DOHH2 (cell line): ENCODE results near the gene TAGLN2.

Source experiments
- CTCF ChIP-seq: fragments of 200-600 bp; sonication (generic); IDR thresholded peaks from one replicate; pipeline ENCODE4 v1.5.1; 2014; ENCODE audit warnings: antibody characterized with exemption, mild to moderate bottlenecking, low read depth, low read length; ENCODE audit not compliant: poor library complexity, severe bottlenecking
- EZH2phosphoT487 ChIP-seq: fragments of 200-600 bp; sonication (generic); IDR thresholded peaks from 2 replicates; pipeline ENCODE4 v1.6.1; 2017; ENCODE audit warnings: borderline replicate concordance, mild to moderate bottlenecking, antibody characterized with exemption, low read length, moderate library complexity, mixed read lengths

- TF ChIP-seq CTCF (no peak), EZH2phosphoT487 (no peak)
Measured at GRCh38 chr1:159938211-159938852, 13.0 kb upstream of the TAGLN2 start.
